Measurements from ENCODE around the gene COLEC11. TPM values are rescaled to one million over a fixed set of nuclear protein-coding genes. Genes with fewer than 3 reads are reported as not detected.

COLEC11 gene
- total and polyA plus RNA-seq, 9 donors = 16.7 to 187 (median 59.9) TPM

DNA sequence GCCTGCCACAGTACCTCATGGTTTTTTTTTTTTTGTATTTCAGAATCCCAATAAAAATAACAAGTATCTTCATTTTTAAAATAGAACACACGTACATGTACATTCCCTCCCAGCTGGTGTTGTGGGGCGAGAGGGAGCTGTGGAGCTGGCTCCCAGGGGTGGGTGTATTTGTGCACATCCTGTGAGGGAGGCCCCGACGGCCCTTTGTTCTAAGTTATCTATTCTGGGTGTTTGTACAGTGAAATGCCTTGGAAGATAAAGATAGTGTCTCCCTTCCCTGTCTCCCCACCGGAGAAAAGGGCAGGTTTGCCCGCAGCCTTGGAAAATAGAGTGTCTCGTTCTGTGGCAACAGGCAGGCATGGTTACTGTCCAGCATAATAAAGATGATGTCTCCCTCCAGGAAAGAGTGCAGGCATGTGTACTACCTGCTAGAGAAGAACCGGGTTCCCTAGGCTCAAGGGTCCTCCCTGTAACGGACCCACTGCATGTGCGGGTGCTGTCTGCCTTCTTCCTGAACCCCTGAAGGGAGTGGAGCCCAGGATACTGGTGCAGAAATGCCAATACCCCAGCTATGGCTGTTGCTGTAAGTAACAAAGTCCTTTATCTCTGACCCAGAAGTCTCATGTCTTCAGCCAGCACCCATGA is 51.0 kb downstream of the COLEC11 start:
- WGBS, 3 donors = 71 to 78% (median 74%) methylated on average over 10 of the region's 10 CpGs
- intact Hi-C loops (cut with DNase I) = loop anchor here in 1 of 4 donors (5.0 kb wide), 1 partner anchor 59 kb away; no protein-coding TSS in a partner anchor

DNA sequence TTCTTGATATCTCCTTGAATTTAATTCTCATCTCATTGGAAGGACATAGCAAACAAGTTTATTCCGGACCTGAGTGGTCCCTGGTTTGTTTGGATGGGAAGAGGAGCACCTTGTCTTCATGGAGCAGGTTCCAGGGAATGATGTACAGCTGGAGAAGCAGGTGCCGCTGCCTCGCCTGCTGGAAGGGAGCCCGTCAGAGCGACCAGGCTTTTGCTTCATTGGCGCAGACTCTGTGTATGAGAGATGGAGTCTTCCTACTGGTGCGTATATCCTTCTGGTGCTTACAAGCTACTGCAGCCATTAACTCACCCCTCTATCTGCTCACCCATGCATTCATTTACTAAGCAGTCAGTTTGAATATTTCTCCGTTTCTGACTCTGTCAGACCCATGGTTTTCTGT is 51.5 kb downstream of the COLEC11 start:
- Histone ChIP-seq H3K27me3 (no peaks in the 10 kb centered on the region), H3K4me1 (ENCODE audit: insufficient read depth) (peaks cover 4% of the 10 kb centered on the region), H3K27ac (no peak overlapping the region), H3K36me3 (no peaks in the 10 kb centered on the region), H3K4me3 (no peak overlapping the region), H3K9me3 (no peaks in the 10 kb centered on the region)
- intact Hi-C loops (cut with DNase I) = loop anchor here in 1 of 4 donors (5.0 kb wide), 1 partner anchor 59 kb away; no protein-coding TSS in a partner anchor
- no peak for DNase-seq
- no peak for TF ChIP-seq POLR2A (IDR thresholded peaks at IDR 0.05)
- no peak for TF ChIP-seq EP300 (IDR thresholded peaks at IDR 0.05)
- WGBS, 3 donors = 89 to 93% (median 92%) methylated on average over 8 of the region's 8 CpGs

More for the DNA sequence above, 51.0 kb downstream of the COLEC11 start:
- H3K4me1 ChIP-seq (ENCODE audit: insufficient read depth) = peaks cover 4% of the 10 kb centered on the region
- no peak for TF ChIP-seq POLR2A (IDR thresholded peaks at IDR 0.05)
- TF ChIP-seq, protein P1, sequence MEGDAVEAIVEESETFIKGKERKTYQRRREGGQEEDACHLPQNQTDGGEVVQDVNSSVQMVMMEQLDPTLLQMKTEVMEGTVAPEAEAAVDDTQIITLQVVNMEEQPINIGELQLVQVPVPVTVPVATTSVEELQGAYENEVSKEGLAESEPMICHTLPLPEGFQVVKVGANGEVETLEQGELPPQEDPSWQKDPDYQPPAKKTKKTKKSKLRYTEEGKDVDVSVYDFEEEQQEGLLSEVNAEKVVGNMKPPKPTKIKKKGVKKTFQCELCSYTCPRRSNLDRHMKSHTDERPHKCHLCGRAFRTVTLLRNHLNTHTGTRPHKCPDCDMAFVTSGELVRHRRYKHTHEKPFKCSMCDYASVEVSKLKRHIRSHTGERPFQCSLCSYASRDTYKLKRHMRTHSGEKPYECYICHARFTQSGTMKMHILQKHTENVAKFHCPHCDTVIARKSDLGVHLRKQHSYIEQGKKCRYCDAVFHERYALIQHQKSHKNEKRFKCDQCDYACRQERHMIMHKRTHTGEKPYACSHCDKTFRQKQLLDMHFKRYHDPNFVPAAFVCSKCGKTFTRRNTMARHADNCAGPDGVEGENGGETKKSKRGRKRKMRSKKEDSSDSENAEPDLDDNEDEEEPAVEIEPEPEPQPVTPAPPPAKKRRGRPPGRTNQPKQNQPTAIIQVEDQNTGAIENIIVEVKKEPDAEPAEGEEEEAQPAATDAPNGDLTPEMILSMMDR (IDR thresholded peaks at IDR 0.05) = no peak
- H3K27ac ChIP-seq = no peak overlapping the region
- no peaks in the 10 kb centered on the region for H3K27me3 ChIP-seq
- no peak overlapping the region for H3K4me3 ChIP-seq
- peak in 1 of 5 donors; percentile 16 for DNase-seq
- no peaks in the 10 kb centered on the region for H3K36me3 ChIP-seq
- no peaks in the 10 kb centered on the region for H3K9me3 ChIP-seq

DNA sequence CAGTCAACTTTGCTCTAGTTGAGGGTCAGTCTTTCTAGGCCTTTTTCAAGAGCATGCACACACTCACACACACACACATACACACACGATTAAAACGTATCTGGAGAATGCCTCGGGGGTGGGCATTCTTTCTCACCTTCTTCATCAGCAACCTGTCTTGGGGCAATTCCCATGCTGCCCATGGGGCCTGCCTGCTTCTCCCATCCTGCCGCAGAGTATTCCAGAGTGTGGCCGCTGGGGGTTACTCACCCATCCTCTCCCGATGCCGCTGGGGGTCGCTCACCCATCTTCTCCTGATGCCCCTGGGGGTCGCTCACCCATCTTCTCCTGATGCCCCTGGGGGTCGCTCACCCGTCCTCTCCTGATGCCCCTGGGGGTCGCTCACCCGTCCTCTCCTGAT is 52.3 kb downstream of the COLEC11 start:
- no peak for DNase-seq
- Histone ChIP-seq H3K27me3 (no peaks in the 10 kb centered on the region), H3K4me3 (no peak overlapping the region), H3K27ac (no peak overlapping the region), H3K4me1 (ENCODE audit: insufficient read depth) (peaks cover 4% of the 10 kb centered on the region), H3K9me3 (no peaks in the 10 kb centered on the region), H3K36me3 (no peaks in the 10 kb centered on the region)
- TF ChIP-seq, protein P1 (IDR thresholded peaks at IDR 0.05) = no peak
- TF ChIP-seq EP300 (IDR thresholded peaks at IDR 0.05) (no peak), POLR2A (IDR thresholded peaks at IDR 0.05) (no peak)
- WGBS, 3 donors = 75 to 78% (median 77%) methylated on average over 13 of the region's 13 CpGs
- intact Hi-C loops (cut with DNase I) = loop anchor here in 1 of 4 donors (5.0 kb wide), 1 partner anchor 60 kb away; no protein-coding TSS in a partner anchor

DNA sequence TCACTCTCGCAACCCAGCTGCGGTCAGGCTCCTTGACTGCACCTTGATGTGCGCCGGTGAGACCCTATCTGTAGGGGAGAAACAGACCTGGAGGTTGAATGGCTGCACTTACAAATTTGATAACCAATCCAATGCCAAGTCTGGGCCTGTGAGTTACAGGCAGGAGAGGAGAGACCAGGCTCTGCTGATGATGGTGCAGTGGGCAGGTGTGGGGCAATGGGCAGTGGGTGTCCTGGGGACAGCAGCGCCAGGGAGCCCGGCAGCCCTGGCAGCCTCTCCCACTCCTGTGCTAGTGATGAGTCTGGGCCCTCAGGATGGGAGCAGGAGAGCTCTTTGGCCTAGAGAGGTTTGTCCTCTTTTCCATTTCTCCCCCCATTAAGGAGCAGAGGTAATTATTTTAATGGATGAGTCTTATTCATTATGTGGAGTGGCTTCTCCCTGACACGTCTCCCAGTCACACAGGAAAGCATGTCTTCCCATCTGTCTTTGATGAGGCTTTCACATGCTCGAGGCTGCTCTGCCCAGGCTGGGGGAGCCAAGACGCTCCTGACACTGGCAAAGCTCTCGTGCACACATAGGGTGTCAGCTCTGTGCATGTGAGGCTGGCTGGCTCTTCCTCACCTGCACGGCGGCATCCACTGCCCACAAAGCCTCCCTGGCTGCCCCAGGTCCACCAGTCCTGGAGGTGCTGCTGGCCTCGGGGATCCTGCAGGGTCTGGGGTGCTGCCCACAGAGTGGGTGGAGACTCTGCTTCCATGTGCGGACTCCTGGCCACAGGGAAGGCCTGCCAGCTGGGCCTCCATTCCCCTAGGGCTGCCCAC is 53.1 kb downstream of the COLEC11 start:
- no peak for DNase-seq
- H3K27me3 ChIP-seq = no peaks in the 10 kb centered on the region
- no peaks in the 10 kb centered on the region for H3K9me3 ChIP-seq
- peaks cover 4% of the 10 kb centered on the region for H3K4me1 ChIP-seq (ENCODE audit: insufficient read depth)
- 84 to 88% (median 86%) methylated on average over 14 of the region's 14 CpGs for WGBS, 3 donors
- H3K4me3 ChIP-seq = no peak overlapping the region
- intact Hi-C loops (cut with DNase I) = loop anchor here in 1 of 4 donors (5.0 kb wide), 1 partner anchor 61 kb away; no protein-coding TSS in a partner anchor
- H3K36me3 ChIP-seq = no peaks in the 10 kb centered on the region
- TF ChIP-seq POLR2A (IDR thresholded peaks at IDR 0.05) (no peak), EP300 (IDR thresholded peaks at IDR 0.05) (no peak)
- TF ChIP-seq, protein P1 (IDR thresholded peaks at IDR 0.05) = no peak
- H3K27ac ChIP-seq = no peak overlapping the region
